HuH-7.5 (cell line): Measurements from ENCODE around the gene P2RX3.
A peak's percentile ranks its signal among the peaks of the same experiment; 100 is the strongest.

Source experiments
- DNase-seq: peaks from one replicate; pipeline ENCODE4 v3.0.0; 2011; ENCODE audit warnings: low spot score

The P2RX3 gene

DNA sequence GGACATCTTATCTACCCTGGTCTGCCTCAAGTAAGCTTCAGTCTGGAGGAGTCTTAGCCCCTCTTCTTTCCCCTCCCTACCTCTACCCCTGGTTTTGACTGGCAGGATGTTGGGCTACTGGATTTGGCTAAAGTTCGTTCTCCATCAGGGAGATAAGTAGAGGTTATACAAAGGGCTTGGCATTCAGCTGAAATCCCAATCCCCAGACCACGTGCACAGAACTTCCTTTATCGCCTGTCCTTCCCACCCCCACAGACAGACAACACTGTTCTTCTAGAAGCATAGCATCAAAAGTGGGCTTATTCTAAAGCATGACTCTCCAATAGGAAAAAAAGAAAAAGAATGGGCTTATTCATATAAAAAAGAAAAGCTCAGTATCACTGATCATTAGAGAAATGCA, 35.0 kb downstream of the P2RX3 start:
- DNase-seq, result no peak

DNA sequence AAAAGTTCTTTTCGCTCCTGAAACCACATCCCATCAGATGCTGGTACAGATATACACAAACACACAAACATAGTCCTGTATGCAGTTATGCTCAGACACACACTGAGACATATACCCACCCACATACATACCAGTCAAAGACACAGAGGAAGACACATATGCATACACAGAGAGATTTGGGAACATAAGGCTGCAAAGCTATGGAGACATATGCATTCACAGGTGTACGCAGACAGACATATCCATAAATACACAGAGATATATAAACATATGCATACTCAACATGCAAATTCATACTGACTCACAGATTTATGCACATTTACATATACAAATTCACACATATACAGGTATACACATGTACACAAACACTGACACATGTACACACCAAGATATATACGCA, 36.8 kb downstream of the P2RX3 start:
- DNase-seq, result no peak

DNA sequence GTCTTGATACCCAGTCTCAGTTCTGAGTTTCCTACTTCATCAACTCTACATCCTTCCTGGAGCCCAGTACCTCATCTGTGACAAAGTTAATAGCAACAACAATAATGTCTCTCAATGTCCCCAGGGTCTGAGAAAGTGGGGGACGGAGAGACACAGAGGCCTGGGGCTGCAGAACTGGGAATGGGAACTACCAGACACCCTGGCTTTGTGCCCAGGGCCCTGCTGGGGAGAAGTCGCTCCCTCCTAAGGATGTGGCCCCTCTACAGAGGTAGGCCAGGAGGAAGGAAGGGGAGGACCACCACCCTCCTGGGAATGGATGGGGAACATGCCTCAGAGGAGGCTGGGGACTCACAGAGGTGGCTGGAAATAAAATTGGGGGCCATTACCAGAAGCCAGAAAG, 37.3 kb downstream of the P2RX3 start:
- DNase-seq, result no peak

DNA sequence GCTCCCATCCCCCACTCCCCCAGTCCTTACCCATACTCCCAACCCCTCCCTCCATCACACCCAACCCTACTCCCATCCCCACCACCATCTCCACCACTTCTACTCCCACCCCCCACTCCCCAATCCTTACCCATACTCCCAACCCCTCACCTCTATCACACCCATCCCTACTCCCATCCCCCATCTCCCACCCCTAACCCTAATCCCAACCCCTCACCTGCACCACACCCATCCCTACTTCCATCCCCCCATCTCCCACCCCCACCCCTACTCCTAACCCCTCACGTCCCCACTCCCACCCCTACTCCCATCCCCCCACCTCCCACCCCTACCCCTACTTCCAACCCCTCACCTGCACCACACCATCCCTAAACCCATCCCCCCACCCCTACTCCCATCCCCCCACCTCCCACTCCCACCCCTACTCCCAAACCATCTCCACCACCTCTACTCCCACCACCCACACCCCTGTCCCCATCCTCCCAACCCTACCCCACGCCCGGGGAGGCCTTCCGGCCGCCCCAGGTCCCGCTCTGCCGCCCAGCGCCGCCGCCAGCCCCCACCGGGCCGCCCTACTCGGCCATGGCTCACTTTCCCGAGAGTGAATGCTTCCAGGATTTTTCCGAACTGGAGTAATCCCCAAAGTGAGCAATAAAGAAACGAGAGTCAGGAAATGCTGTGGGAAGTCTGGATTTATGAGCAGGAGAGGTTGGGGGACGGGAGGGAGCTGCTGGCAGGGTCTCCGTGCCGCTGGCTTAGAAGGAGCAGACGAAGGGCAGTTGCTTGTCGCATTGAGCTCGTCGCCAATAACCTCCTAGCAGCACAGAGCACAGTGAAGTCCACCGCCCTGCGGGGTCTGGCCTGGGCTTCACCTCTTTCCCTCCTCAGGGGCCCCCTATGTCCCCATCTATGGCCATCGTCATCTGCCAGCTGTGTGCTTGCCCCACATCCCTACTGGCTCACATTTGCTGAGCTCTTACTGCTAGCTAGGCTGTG, 38.2 kb downstream of the P2RX3 start:
- DNase-seq, result no peak

DNA sequence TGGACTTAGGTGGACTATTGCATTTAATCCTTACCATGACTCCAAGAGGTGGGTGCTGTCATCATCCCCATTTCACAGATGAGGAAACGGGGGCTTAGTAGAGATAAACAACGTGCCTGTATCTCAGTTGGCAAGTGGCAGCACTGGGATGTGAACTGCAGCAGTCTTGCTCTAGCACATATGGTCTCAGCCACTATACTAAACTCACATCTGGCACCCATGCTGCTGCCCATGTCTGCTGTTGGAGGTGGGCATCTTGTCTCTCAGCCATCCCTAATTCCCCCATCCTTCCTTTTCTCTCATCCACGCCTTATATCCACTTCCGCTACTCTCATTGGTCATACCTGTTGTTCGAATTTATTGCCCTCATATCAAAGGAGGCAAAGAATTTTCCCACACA, 39.0 kb downstream of the P2RX3 start:
- no peak for DNase-seq

DNA sequence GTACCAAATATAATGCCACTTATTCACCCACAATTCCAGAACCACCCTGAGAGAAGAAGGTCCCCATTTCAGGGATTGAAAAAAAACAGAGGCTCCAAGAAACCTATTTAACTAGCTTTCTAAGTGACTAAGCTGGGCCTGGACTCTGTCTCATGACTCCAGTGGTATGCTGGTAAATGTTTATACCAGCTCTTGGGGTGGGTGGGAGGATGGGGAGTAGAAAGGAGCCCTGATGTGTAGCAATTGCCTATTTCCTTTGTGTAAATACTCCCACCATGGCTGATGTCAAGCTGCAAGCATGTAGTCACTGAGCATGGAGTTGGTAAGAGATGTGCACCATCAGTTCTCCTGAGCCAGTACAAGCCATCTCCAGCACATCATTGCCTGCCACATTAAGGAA, 40.0 kb downstream of the P2RX3 start:
- DNase-seq, result no peak

DNA sequence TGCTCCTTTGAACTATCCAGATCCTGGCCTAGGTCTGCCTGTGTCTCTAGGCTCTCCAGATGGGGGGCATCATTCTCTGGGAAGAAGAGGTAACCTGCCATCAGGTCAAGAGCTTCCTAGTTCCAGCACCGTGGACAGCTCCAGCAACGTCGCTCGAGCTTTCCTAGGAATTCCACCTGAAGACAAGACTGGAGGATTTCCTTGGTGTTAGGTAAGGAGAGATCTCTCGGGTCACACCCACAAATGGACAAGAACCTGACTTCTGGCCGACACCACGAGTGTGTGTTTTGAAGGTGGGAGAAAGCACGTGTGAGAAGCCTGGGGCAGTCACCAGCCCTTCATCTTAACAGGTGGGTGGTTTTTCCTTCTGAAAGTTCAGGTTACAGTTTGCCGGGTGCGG, 41.6 kb downstream of the P2RX3 start:
- peak; percentile 27 for DNase-seq

DNA sequence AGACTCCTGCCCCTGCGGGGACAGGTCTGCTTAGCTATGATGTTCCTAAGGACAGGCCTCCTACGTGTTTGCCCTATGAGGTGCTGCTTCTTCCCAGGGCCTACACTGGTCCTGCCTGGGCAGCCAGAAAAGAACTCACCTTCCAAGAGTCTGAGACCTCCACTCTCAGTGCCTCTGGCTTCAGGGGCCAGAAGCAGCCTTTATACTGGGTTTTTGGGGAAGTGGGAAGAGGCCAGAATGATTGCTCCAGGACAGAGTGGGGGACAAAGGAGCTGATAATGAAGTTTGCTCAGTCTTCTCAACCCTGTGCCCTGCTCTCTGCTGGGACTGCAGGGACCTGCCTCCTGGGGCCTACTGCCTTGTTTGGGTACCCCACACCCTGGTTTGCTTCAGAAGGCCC, 42.8 kb downstream of the P2RX3 start, which contains the start of gene PRG3:
Gene PRG3, minus strand, starts transcription at position 176 of the 400 bp plus-strand sequence. CDS start 442 bp downstream, outside the sequence.
- no peak for DNase-seq

DNA sequence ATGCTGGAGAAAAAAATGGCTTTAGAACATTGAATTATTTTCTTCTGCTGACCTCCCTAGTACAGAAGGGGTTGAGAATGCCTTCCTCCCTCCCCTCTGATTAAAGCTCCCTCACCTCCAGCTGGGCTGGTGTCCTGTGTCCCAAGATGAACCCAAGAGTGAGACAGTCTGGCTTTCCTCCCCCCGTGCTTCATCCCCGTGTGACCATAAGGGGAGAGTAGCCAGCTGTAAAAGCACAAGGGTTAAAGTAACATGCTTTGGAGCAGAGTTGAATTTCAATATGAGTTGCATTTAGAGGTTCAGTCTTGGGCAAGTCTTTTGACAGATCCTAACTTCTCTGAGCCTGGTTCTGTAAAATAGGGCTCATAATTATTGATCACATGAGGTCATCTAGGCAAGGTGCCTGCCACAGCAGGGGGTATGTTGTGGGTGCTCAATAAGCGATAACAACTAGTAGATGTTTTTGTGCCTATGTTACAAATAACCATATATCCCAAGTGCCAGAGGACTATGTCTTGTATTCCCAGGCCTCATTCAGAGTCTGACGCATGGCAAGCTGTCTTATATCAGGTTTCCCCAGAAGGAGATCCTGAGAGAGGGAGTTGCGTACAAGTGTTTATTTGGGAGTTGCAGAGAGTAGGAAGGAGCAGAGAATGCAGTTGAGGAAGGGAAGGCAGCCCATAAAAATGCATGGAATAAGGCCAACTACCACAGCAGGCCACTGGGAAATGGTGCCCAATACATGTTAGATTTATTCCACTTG, 48.2 kb downstream of the P2RX3 start:
- DNase-seq, result no peak

DNA sequence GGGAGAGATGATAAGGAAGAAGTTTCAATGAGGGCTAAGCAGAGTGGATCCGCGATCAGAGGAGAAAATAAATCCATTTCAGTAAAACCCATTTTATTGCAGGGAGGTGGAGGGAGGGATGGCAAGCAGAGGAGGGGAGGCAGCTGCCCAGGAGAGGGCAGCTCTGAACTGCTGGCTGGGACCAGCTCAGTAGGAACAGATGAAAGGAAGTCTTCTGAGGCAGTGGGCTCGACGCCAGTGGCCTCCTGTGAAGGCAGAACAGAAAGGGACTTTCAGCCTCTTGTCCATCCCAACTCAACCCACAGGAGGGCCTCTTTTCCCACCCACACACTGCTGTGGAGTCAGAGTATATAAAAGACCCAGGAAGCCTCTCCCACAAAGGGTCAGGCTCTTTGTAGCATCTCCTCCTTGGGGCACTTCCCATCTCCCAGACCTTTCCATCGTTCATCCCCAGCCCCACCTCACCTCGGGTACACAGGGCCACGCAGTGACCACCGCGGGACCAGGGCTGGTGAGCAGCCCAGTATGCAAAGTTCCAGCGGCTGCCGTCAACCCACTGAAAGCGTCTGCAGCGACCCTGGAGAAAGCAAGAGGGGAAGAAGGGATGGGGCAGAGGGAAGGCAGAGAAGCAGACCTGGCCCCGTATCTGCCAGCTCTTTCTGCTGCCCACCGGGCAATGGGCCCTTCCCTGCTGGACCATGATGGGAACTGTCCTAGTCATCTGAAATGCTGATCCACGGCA, 49.3 kb downstream of the P2RX3 start:
- no peak for DNase-seq

DNA sequence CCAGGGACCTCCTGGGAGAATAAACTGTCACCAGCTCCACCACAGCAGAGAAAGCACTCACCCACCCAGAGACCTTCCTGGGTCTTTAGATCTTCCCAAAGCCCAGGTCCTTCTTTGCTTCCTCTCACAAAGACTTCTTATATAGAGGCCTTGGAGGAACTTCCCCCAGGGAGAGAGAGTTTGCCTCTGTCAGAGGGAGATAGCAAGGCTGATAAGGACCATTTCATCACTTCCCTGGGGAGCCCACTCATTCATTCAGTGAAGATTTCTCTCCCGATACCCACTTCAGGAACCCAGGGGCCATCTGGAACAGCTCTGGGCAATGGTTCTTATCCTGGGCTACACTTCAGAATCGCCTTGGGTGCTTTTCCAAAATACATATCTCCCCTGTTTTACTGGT, 52.4 kb downstream of the P2RX3 start, which contains the start of gene PRG2:
Gene PRG2, minus strand, starts transcription at position 116 of the 400 bp plus-strand sequence. CDS start 706 bp downstream, outside the sequence.
- DNase-seq, result no peak

DNA sequence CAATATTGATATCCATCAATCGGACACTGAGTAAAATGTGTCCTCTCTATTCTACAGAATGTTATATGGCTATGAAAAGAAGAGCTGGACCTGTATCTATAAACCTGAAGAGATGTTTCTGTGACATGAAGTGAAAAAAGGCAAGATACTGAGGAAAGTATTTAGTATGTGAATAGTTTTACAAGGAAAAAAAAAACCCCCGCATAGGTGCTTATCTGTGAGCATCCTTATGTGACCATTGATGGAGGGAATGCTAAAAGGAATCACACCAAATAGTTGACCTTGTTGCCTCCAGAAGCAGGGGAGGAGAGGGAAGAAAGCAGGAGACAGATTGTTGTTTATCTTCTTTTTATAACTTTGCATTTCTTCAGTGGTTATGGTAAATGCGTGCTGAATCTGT, 53.0 kb downstream of the P2RX3 start:
- DNase-seq, result no peak

DNA sequence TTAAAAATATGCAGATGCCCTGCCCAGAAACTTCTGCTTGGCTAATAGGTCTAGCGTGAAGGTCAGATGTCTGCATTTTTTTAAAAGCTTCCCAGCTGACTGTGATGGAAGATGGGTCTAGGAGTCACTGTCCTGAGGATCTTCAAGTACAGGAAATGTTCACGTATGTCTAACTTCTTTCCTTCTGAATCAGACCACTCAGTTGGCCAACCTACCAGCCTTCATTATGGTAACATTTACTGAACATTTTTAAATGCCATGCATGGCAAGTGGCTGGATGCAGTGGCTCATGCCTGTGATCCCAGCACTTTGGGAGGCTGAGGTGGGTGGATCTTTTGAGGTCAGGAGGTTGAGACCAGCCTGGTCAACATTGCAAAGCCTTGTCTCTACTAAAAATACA, 53.4 kb downstream of the P2RX3 start:
- DNase-seq, result no peak

DNA sequence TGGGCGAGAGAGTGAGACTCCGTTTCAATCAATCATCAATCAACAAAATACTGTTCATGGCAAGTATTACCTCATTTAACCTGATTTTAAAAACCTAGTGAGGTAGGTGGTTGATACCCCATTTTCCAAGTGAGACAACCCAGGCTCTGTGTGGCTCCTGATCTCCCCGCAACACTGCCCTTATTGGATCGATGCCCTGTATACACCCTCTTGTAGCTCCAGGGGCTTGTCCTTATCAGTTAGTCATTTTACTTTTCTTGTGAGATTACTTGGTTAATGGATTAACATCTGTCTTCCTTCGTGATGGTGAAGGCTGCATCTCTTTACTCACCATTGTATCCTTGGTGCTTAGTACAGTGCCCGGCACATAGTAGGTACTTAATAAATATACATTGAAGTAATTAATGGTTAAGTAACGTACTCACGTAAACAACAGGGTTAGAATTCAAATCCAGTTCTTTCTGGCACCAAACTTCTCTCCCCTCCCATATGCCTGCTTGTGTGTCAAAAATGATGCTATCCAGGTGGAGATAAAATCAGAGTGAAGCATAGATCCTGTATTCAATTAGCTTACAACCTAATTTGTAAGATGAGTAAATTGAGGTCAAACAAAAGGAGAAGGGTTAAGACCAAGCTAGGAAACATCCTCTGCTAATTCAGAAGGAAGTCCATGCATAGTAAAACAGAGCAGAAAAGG, 54.1 kb downstream of the P2RX3 start:
- DNase-seq, result no peak

DNA sequence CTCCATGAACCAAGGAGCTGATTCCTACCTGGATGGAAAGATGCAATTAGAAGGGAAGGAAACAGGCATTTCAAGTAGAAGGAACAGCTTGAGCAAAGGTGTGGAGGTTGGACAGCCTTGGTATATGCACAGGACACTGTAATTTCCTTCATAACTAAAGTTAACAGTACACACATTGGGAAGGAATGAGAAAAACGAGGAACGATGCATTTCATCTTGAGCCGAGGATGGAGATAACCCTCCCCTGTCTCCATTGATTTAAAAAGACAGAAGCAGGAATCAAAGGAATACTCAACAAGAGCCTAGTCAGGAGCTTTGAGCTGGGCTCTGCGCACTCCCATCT, 54.6 kb downstream of the P2RX3 start:
- DNase-seq, result no peak

DNA sequence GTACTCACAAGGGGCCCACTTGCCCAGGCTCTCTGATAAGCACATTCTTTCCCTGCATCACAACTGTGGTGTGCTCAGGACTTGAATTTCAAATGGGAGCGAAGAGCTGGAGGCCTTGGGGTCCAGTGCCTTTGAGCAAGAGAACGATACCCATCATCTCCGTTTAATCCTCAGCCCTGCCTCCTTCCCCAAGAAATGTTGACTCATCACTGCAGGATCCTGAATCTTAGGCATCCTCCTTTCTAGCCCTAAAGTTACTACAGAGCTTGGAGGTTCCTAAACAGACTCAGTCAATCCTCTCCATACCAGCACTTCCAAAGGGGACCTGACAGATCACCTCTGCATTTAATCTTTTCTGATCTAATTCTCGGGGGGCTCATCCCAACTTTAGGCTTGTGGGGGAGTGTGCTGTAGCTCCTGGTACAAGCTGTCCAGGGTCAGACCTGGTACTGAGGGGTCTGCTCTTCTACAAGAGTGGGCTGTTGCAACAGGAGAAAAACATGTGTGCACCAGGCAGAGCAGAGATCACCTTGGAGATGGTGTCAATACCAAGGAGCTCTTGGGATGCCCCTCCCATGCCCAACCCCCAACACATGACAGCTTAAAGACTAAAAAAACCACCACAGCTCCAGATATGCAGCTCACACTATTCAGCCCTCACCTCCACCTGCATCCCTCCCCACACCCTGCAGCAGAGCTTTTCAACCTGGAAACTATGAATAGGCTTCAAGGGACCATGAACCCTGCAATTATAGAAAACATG, 56.2 kb downstream of the P2RX3 start:
- no peak for DNase-seq

DNA sequence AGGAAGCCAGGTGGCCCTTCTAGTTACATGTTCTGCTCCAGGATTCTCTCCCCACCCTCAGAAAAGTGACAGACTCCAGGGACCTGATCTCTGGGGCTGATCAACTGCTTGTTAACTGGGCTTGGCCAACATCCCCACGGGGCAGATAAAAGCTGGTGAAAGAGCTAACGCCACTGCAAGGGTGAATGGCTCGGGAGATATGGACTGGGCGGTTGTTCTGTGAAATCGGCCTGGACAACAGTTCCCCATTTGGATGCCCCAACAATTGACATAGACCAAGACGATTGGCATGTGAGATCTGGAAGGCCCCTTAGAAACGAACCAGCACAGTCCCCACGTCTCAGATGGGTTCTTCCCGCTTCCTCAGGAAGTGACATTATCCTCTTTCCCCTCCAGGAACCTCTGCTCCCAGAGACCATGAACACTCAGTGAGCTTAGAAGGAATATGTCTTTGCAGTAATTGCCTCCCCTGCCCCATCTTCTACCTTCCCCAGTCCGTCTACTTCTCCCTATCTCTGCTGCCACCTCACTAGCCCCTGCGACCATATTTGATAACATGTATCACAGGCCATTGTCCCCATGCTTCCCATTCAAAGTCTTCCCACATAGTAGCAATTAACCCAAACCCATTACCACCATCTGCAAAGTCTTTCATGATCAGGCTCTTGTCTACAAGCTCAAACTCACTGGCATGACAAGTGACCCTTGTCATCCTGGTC, 57.9 kb downstream of the P2RX3 start:
- DNase-seq, result no peak

DNA sequence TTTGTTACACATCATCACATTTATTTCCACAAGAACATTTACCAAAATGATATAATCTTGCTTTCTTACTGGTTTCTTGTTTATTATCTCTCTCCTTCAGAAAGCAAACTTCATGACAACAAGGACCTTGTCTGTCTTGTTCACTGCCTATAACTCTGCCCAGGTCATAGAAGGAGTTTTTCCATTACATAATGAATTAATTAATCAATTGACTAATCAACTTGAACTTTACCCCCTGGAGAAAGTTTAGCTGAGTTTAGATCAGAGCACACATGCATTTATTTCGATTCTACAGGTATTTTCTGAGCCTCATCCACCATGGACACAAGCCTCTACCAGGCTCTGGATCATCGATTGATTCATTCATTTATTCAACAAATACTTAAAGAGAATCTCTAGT, 58.6 kb downstream of the P2RX3 start:
- no peak for DNase-seq

DNA sequence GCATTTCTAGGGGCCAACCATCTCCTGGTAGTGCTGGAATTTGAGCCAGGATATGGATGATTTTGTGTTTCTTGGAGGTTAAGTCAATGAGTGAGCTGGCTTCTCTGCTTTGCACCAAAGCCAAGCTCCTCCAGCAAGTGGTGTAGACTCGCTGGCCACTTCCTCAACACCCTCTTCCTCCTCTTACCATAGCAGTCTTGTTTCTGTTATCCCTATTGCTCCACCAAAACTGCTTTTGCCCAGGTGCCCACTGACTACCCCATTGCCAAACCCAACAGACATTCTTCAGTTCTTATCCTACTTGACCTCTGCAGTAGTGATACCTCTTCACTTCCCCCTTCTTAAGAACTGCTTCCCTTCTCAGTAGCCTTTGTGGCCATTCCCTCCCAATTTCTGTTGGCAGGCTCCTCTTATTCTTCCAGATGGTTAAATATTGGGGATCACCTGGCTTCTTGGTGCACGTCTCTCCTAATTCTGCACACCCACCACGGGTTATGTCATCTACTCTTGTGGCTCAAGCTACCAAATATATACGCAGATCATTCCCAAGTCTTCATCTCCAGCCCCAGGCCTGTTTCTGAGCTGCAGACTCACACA, 59.3 kb downstream of the P2RX3 start:
- DNase-seq, result no peak

DNA sequence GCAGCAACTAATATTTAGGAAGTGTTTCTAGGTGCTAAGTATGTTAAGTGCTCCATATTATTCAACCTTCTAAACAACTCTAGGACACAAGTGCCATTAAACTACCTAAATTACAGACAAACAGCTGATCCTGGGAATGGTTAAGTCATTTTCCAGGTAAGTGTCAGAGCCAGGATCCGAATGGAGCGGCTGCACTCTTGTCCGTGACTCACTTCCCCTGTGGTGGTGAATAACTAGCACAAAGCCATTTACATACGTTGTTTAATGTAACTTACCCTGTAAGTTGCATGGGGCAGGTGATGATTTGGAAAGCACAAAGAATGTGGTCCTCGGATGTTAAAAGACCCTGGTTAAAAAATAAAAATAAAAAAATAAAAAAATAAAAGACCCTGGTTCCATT, 61.1 kb downstream of the P2RX3 start:
- DNase-seq, result no peak
